Heart right ventricle (tissue), 16 donors: ENCODE data around the gene TRIM25. TPM values are rescaled to one million over a fixed set of nuclear protein-coding genes. Genes with fewer than 3 reads are reported as not detected.
A peak's percentile ranks its signal among the peaks of the same experiment; 100 is the strongest.

ENCODE experiments used
- ATAC-seq, 8 donors: fragments of 200-7000 bp; cut with Tn5 transposase; one replicate each; pipeline ENCODE4 v1.9.1; 2020; ENCODE audit warnings: mild to moderate bottlenecking in 8 of 8, moderate library complexity in 8 of 8, moderate number of reproducible peaks in 1 of 8
- DNase-seq, 2 donors: peaks; one replicate each; pipeline ENCODE4 v3.0.0-alpha.2; 2020
- H3K27ac ChIP-seq, 10 donors: fragments of 200-600 bp; sonication (generic) in 2 of 10; one replicate each; pipeline versions ENCODE4 v1.5.0 to v1.8.0; 2020 to 2022; ENCODE audit warnings: mild to moderate bottlenecking in 3 of 10
- H3K27me3 ChIP-seq, 7 donors: fragments of 200-600 bp; one replicate each; pipeline ENCODE4 v1.8.0; 2021 to 2022; ENCODE audit warnings: mild to moderate bottlenecking in 2 of 7
- H3K36me3 ChIP-seq, 9 donors: fragments of 200-600 bp; sonication (generic) in 1 of 9; one replicate each; pipeline versions ENCODE4 v1.5.0 to v1.8.0; 2020 to 2022; ENCODE audit warnings: mild to moderate bottlenecking in 2 of 9
- H3K4me1 ChIP-seq, 9 donors: fragments of 200-600 bp; sonication (generic) in 1 of 9; one replicate each; pipeline versions ENCODE4 v1.5.0 to v1.8.0; 2020 to 2022; ENCODE audit warnings: mild to moderate bottlenecking in 4 of 9
- H3K4me3 ChIP-seq, 10 donors: fragments of 200-600 bp; sonication (generic) in 2 of 10; one replicate each; pipeline versions ENCODE4 v1.5.0 to v1.8.0; 2020 to 2022; ENCODE audit warnings: mild to moderate bottlenecking in 7 of 10, moderate library complexity in 2 of 10
- H3K9me3 ChIP-seq, 11 donors: fragments of 200-600 bp in 10 of 11; sonication (generic) in 2 of 11; one replicate each; pipeline versions ENCODE4 v1.5.0 to v1.8.0; 2013 to 2022; ENCODE audit warnings: mild to moderate bottlenecking in 2 of 11, control low read depth in 1 of 11, moderate library complexity in 1 of 11
- WGBS, 2 donors: extraction: QIAGEN DNeasy Blood & Tissue Kit; methylation state at CpG; one replicate each; pipeline ENCODE4 v1.1.7; 2013; ENCODE audit warnings: inconsistent platforms in 1 of 2; 5-methylcytosine and 5-hydroxymethylcytosine counted together
- intact Hi-C, 10 donors: fragments of 100-400 bp; cut with DNase I; formaldehyde crosslinking; loops; one replicate each; pipeline versions ENCODE4 v1.11.1 to v1.14.2; 2022
- polyA plus RNA-seq, 2 donors: library from polyadenylated mRNA; stranded (reverse); fragments of 200-250 nt; gene quantifications; one replicate each; pipeline ENCODE4 v1.2.3, GENCODE V29; 2013
- total RNA-seq, 10 donors: library from RNA; stranded (reverse); fragmentation: NEBNext Ultra II Directional in 3 of 10; extraction: Animal tissue kit (Norgen Biotek cat#: 25700) in 3 of 10; gene quantifications; one replicate each; pipeline versions ENCODE4 v1.2.1 to v1.2.4, GENCODE V29; 2021 to 2023
- TF ChIP-seq, protein P1 (sequence below), 9 donors: fragments of 200-600 bp; sonication (generic) in 2 of 9; IDR thresholded peaks; one replicate each; pipeline versions ENCODE4 v1.5.0 to v1.8.0; 2021 to 2022; ENCODE audit warnings: antibody characterized with exemption in 9 of 9, mild to moderate bottlenecking in 5 of 9, moderate library complexity in 1 of 9
- donor health status: Arrhythmogenic right ventricular cardiomyopathy.
- donor health status: ischemic (EF 13 %, LVEDD 7.1; RV severe dilation, severe dysfunction).
- donor health status: healthy with polysubstance abuse.
- donor health status: DM: no; HTN: yes; CAD: no.
- donor health status: DM: no; HTN: no; CAD: no.
- donor health status: ischemic (EF 25% LVEDD 6.9; RV normal size, moderate dysfunction).
- donor health status: ischemic (EF 25% LVEDD 5.7; RV mildly dilated, moderate dysfunction).
- donor health status: healthy.
- donor health status: DM: yes; HTN: yes; CAD: no.
- donor health status: Ischemic cardiomyopathy.
- donor health status: ischemic (EF 35%, LVEDD 5.7; RV mildly dilated, moderate dysfunction).
- donor health status: nonischemic (EF 11% LVEDD 7.7; RV severe dilation, severe dysfunction).
- donor health status: DM: yes; HTN: yes; CAD: no.
- donor health status: PGD.
- donor health status: ischemic (EF 29% LVEDD 5.4; RV normal size, mild dysfunction).
- donor health status: nonischemic (EF 23%, LVEDD 6.1; RV moderate dilation, normal function).

TRIM25 gene
- total and polyA plus RNA-seq, 12 donors, result 4.9 to 32.7 (median 15.2) TPM

DNA sequence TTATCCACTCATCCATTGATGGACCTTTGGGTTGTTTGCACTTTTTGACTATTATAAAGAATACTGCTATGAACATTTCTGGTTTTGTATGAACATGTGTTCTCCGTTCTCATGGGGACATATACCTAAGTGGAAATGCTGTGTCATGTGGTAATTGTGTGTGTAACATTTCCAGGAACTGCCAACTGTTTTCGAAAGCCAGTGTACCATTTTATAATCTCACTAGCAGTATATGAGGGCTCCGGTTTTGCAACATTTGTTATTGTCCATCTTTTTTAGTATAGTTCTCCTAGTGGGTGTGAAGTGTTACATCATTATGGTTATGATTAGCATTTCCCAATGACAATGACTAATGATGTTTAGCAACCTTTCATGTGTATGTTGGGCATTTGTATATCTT is 5.1 kb upstream of the TRIM25 start:
- Histone ChIP-seq H3K9me3 (peaks cover 0 to 9% (median 5%) of the 10 kb centered on the region in 11 donors), H3K4me3 (no peak overlapping the region), H3K27ac (peak overlapping the region in 1 of 10 donors; percentile 95), H3K4me1 (peaks cover 0 to 49% (median 13%) of the 10 kb centered on the region in 9 donors), H3K36me3 (no peaks in the 10 kb centered on the region), H3K27me3 (no peaks in the 10 kb centered on the region)
- WGBS, 2 donors, result 91 to 93% methylated on average over 3 of the region's 3 CpGs
- intact Hi-C loops, result no loop called here
- ATAC-seq (no peak), DNase-seq (no peak)
- TF ChIP-seq, protein P1, sequence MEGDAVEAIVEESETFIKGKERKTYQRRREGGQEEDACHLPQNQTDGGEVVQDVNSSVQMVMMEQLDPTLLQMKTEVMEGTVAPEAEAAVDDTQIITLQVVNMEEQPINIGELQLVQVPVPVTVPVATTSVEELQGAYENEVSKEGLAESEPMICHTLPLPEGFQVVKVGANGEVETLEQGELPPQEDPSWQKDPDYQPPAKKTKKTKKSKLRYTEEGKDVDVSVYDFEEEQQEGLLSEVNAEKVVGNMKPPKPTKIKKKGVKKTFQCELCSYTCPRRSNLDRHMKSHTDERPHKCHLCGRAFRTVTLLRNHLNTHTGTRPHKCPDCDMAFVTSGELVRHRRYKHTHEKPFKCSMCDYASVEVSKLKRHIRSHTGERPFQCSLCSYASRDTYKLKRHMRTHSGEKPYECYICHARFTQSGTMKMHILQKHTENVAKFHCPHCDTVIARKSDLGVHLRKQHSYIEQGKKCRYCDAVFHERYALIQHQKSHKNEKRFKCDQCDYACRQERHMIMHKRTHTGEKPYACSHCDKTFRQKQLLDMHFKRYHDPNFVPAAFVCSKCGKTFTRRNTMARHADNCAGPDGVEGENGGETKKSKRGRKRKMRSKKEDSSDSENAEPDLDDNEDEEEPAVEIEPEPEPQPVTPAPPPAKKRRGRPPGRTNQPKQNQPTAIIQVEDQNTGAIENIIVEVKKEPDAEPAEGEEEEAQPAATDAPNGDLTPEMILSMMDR (IDR thresholded peaks at IDR 0.05), result no peak

- no peak overlapping the region for H3K4me3 ChIP-seq
- TF ChIP-seq, protein P1 (IDR thresholded peaks at IDR 0.05), result no peak
- 70 to 81% methylated on average over 4 of the region's 4 CpGs for WGBS, 2 donors
- H3K4me1 ChIP-seq, result peaks cover 0 to 49% (median 19%) of the 10 kb centered on the region in 9 donors
- H3K27ac ChIP-seq, result peak overlapping the region in 1 of 10 donors; percentile 95
- intact Hi-C loops, result no loop called here
- DNase-seq, result no peak
- no peaks in the 10 kb centered on the region for H3K36me3 ChIP-seq
- no peaks in the 10 kb centered on the region for H3K27me3 ChIP-seq
- no peak for ATAC-seq
- H3K9me3 ChIP-seq, result peaks cover 0 to 9% (median 5%) of the 10 kb centered on the region in 11 donors
These were observed 3.9 kb upstream of the TRIM25 start for GRCh38 chr17:56917559-56918296.

GRCh38 chr17:56914581-56915273 is 878 bp upstream of the TRIM25 start:
- H3K27me3 ChIP-seq, result no peaks in the 10 kb centered on the region
- DNase-seq (no peak), ATAC-seq (peak in 2 of 8 donors; percentile 3 to 10)
- WGBS, 2 donors, result 9 to 11% methylated on average over 14 of the region's 14 CpGs
- peaks cover 0 to 9% (median 5%) of the 10 kb centered on the region in 11 donors for H3K9me3 ChIP-seq
- peaks cover 5 to 73% (median 36%) of the 10 kb centered on the region in 9 donors for H3K4me1 ChIP-seq
- intact Hi-C loops, result loop anchor here in 4 of 10 donors (1.0 to 5.0 kb wide), 4 partner anchors 77 to 92 kb away; partner anchors contain the start of genes C17orf67 (in 2 of the 4) and DGKE (in 1 of the 4)
- H3K36me3 ChIP-seq, result peaks cover 0 to 13% (median 0%) of the 10 kb centered on the region in 9 donors
- peak overlapping the region; percentile 66 to 99 (median 90) for H3K4me3 ChIP-seq
- peak overlapping the region; percentile 71 to 96 (median 91) for H3K27ac ChIP-seq
- TF ChIP-seq, protein P1 (IDR thresholded peaks at IDR 0.05), result no peak

- ATAC-seq (peak; percentile 14 to 78 (median 38)), DNase-seq (peak in 1 of 2 donors; percentile 29)
- H3K4me1 ChIP-seq, result peaks cover 5 to 75% (median 49%) of the 10 kb centered on the region in 9 donors
- peaks cover 0 to 22% (median 1%) of the 10 kb centered on the region in 9 donors for H3K36me3 ChIP-seq
- TF ChIP-seq, protein P1 (IDR thresholded peaks at IDR 0.05), result no peak
- H3K9me3 ChIP-seq, result peaks cover 0 to 9% (median 5%) of the 10 kb centered on the region in 11 donors
- H3K27ac ChIP-seq, result peak overlapping the region; percentile 71 to 96 (median 91)
- intact Hi-C loops, result loop anchor here in 3 of 10 donors (5.0 kb wide), 3 partner anchors 76 to 91 kb away; partner anchors contain the start of genes C17orf67 (in 1 of the 3) and DGKE (in 1 of the 3)
- H3K27me3 ChIP-seq, result no peaks in the 10 kb centered on the region
- peak overlapping the region; percentile 66 to 99 (median 90) for H3K4me3 ChIP-seq
- 1 to 2% methylated on average over 44 of the region's 44 CpGs for WGBS, 2 donors
These were observed 439 bp downstream of the TRIM25 start for GRCh38 chr17:56913353-56913866.
